GM18505 (cell line): ENCODE measurements around the gene SH3BGRL3.
A peak's percentile ranks its signal among the peaks of the same experiment; 100 is the strongest.
"Not testable (repeated sequence)": the region's sequence is repeated elsewhere in the genome, so short reads cannot be mapped to it uniquely, and the experiment has no call there.

Source experiments
- ATAC-seq: cut with Tn5 transposase; IDR thresholded peaks from one replicate; pipeline ENCODE4 v1.9.1; 2021; ENCODE audit not compliant: unreplicated experiment
- POLR2A ChIP-seq: IDR thresholded peaks from 4 replicates; pipeline ENCODE4 v1.6.1; 2011; ENCODE audit warnings: borderline replicate concordance; ENCODE audit not compliant: insufficient read depth, insufficient read length; ENCODE audit errors: extremely low read depth

Gene SH3BGRL3

GRCh38 chr1:26289158-26290059 is 9.5 kb downstream of the SH3BGRL3 start:
- TF ChIP-seq POLR2A: peak; percentile 67
- no peak for ATAC-seq

- no peak for ATAC-seq
Measured at GRCh38 chr1:26290122-26290881, 10.4 kb downstream of the SH3BGRL3 start.

GRCh38 chr1:26290882-26291261 is 11.0 kb downstream of the SH3BGRL3 start:
- TF ChIP-seq POLR2A: no peak
- no peak for ATAC-seq

More at GRCh38 chr1:26290122-26290881, 10.4 kb downstream of the SH3BGRL3 start:
- TF ChIP-seq POLR2A: no peak

- no peak for ATAC-seq
Measured at GRCh38 chr1:26291433-26291832, 11.5 kb downstream of the SH3BGRL3 start.

GRCh38 chr1:26291939-26292338 is 12.1 kb downstream of the SH3BGRL3 start:
- TF ChIP-seq POLR2A: no peak
- ATAC-seq: no peak

More at GRCh38 chr1:26291433-26291832, 11.5 kb downstream of the SH3BGRL3 start:
- TF ChIP-seq POLR2A: no peak

GRCh38 chr1:26292735-26293134 is 12.8 kb downstream of the SH3BGRL3 start:
- ATAC-seq: not testable (repeated sequence)

- no peak for ATAC-seq
- TF ChIP-seq POLR2A: no peak
Measured at GRCh38 chr1:26293911-26294463, 14.1 kb downstream of the SH3BGRL3 start.

GRCh38 chr1:26295194-26296138 is 15.6 kb downstream of the SH3BGRL3 start:
- TF ChIP-seq POLR2A: no peak
- no peak for ATAC-seq

GRCh38 chr1:26296340-26297056 is 16.6 kb downstream of the SH3BGRL3 start:
- no peak for ATAC-seq
- TF ChIP-seq POLR2A: no peak

GRCh38 chr1:26297057-26297790 is 17.3 kb downstream of the SH3BGRL3 start:
- TF ChIP-seq POLR2A: no peak
- no peak for ATAC-seq

- no peak for ATAC-seq
- TF ChIP-seq POLR2A: no peak
Measured at GRCh38 chr1:26297791-26298124, 17.9 kb downstream of the SH3BGRL3 start.
